ENCODE data around the gene STARD3. TPM values are rescaled to one million over a fixed set of nuclear protein-coding genes. Genes with fewer than 3 reads are reported as not detected.
A peak's percentile ranks its signal among the peaks of the same experiment; 100 is the strongest.

The STARD3 gene
- polyA plus RNA-seq, 3 donors from 2014 or later: 45.1 to 88.6 (median 78.5) TPM

- peak overlapping the region in 1 of 5 donors; percentile 35 for H3K4me3 Mint-ChIP-seq
- H3K36me3 Mint-ChIP-seq: peaks cover 0 to 8% (median 3%) of the 10 kb centered on the region in 3 donors
- no peaks in the 10 kb centered on the region for H3K9me3 Mint-ChIP-seq
- no peak overlapping the region for H3K27ac Mint-ChIP-seq
- H3K27me3 Mint-ChIP-seq (ENCODE audit: low read depth in 3 of 3): peaks cover 0 to 8% (median 7%) of the 10 kb centered on the region in 3 donors
- H3K4me1 Mint-ChIP-seq: peaks cover 8 to 11% of the 10 kb centered on the region in 2 donors
- no peak for DNase-seq
These were observed 28.8 kb downstream of the STARD3 start for GRCh38 chr17:39665642-39666224.

- no peak overlapping the region for H3K27ac Mint-ChIP-seq
These were observed 29.3 kb downstream of the STARD3 start for GRCh38 chr17:39666231-39666600.

GRCh38 chr17:39666601-39667261 is 29.8 kb downstream of the STARD3 start:
- DNase-seq: no peak
- H3K4me1 Mint-ChIP-seq: peaks cover 8 to 11% of the 10 kb centered on the region in 2 donors
- no peaks in the 10 kb centered on the region for H3K9me3 Mint-ChIP-seq
- H3K36me3 Mint-ChIP-seq: peaks cover 0 to under 1% (median 0%) of the 10 kb centered on the region in 3 donors
- H3K4me3 Mint-ChIP-seq: peak overlapping the region; percentile 38 to 53 (median 48)
- H3K27ac Mint-ChIP-seq: no peak overlapping the region
- H3K27me3 Mint-ChIP-seq (ENCODE audit: low read depth in 3 of 3): peaks cover 0 to 8% (median 7%) of the 10 kb centered on the region in 3 donors

More at GRCh38 chr17:39666231-39666600, 29.3 kb downstream of the STARD3 start:
- H3K4me1 Mint-ChIP-seq: peaks cover 8 to 11% of the 10 kb centered on the region in 2 donors
- peaks cover 0 to 6% (median under 1%) of the 10 kb centered on the region in 3 donors for H3K36me3 Mint-ChIP-seq
- H3K27me3 Mint-ChIP-seq (ENCODE audit: low read depth in 3 of 3): peaks cover 0 to 8% (median 7%) of the 10 kb centered on the region in 3 donors
- no peak for DNase-seq
- H3K9me3 Mint-ChIP-seq: no peaks in the 10 kb centered on the region
- H3K4me3 Mint-ChIP-seq: peak overlapping the region in 3 of 5 donors; percentile 11 to 53 (median 35)

GRCh38 chr17:39667262-39667944 is 30.5 kb downstream of the STARD3 start:
- DNase-seq: peak in 1 of 3 donors; percentile 25
- Mint-ChIP-seq H3K4me1 (peaks cover 8 to 15% of the 10 kb centered on the region in 2 donors), H3K9me3 (no peaks in the 10 kb centered on the region), H3K4me3 (peak overlapping the region; percentile 65 to 82 (median 80)), H3K36me3 (no peaks in the 10 kb centered on the region), H3K27ac (no peak overlapping the region), H3K27me3 (ENCODE audit: low read depth in 3 of 3) (peaks cover 0 to 8% (median 7%) of the 10 kb centered on the region in 3 donors)

DNA sequence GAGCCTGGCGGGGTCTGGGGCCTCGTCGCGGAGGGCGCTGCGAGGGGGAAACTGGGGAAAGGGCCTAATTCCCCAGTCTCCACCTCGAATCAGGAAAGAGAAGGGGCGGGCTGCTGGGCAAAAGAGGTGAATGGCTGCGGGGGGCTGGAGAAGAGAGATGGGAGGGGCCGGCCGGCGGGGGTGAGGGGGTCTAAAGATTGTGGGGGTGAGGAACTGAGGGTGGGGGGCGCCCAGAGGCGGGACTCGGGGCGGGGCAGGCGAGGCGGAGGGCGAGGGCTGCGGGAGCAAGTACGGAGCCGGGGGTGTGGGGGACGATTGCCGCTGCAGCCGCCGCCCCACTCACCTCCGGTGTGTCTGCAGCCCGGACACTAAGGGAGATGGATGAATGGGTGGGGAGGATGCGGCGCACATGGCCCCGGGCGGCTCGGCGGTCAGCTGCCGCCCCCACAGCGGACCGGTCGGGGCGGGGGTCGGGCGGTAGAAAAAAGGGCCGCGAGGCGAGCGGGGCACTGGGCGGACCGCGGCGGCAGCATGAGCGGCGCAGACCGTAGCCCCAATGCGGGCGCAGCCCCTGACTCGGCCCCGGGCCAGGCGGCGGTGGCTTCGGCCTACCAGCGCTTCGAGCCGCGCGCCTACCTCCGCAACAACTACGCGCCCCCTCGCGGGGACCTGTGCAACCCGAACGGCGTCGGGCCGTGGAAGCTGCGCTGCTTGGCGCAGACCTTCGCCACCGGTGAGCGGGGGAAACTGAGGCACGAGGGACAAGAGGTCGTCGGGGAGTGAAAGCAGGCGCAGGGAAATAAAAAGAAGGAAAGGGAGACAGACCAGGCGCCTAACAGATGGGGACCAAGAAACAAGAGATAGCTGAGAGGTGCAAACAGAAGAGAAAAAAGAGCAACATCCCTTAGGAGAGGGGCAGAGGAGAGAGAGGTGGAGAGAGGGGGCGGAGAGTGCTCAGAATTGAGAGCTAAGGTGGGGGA is 31.3 kb downstream of the STARD3 start, which contains the start of gene PNMT:
PNMT (plus strand) TSS at position 509 of the 980 bp plus-strand sequence; CDS start at position 532, 23 bp downstream.
- DNase-seq: peak; percentile 61 to 68 (median 67)
- Mint-ChIP-seq H3K36me3 (no peaks in the 10 kb centered on the region), H3K27ac (peak within 1 kb of the TSS in 2 of 6 donors; percentile 21 to 75), H3K4me3 (peak within 1 kb of the TSS; percentile 70 to 82 (median 80)), H3K4me1 (peaks cover 8 to 16% of the 10 kb centered on the region in 2 donors), H3K27me3 (ENCODE audit: low read depth in 3 of 3) (peaks cover 0 to 8% (median 7%) of the 10 kb centered on the region in 3 donors), H3K9me3 (no peaks in the 10 kb centered on the region)

DNA sequence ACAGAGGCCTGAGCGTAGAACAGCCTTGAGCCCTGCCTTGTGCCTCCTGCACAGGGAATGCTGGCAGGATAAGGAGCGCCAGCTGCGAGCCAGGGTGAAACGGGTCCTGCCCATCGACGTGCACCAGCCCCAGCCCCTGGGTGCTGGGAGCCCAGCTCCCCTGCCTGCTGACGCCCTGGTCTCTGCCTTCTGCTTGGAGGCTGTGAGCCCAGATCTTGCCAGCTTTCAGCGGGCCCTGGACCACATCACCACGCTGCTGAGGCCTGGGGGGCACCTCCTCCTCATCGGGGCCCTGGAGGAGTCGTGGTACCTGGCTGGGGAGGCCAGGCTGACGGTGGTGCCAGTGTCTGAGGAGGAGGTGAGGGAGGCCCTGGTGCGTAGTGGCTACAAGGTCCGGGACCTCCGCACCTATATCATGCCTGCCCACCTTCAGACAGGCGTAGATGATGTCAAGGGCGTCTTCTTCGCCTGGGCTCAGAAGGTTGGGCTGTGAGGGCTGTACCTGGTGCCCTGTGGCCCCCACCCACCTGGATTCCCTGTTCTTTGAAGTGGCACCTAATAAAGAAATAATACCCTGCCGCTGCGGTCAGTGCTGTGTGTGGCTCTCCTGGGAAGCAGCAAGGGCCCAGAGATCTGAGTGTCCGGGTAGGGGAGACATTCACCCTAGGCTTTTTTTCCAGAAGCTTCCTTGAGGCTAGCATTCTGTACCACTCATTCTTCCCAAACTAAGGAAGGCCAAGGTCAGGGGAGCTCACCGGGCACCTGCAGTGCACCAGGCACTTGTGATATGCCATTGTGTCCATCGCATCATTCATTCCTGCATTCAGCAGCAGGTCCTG is 33.2 kb downstream of the STARD3 start:
- Mint-ChIP-seq H3K27me3 (ENCODE audit: low read depth in 3 of 3) (peaks cover 0 to 11% (median 2%) of the 10 kb centered on the region in 3 donors), H3K36me3 (no peaks in the 10 kb centered on the region), H3K4me1 (peaks cover 8 to 17% of the 10 kb centered on the region in 2 donors), H3K9me3 (no peaks in the 10 kb centered on the region), H3K4me3 (no peak overlapping the region), H3K27ac (no peak overlapping the region)
- no peak for DNase-seq

- Mint-ChIP-seq H3K4me1 (peaks cover 14 to 23% of the 10 kb centered on the region in 2 donors), H3K27ac (no peak overlapping the region), H3K9me3 (no peaks in the 10 kb centered on the region), H3K4me3 (no peak overlapping the region), H3K36me3 (no peaks in the 10 kb centered on the region), H3K27me3 (ENCODE audit: low read depth in 3 of 3) (peaks cover 0 to 10% (median 0%) of the 10 kb centered on the region in 3 donors)
- no peak for DNase-seq
These were observed 33.8 kb downstream of the STARD3 start for GRCh38 chr17:39670746-39671145.

GRCh38 chr17:39671651-39672521 is 34.9 kb downstream of the STARD3 start:
- no peak for DNase-seq
- peak overlapping the region in 3 of 6 donors; percentile 37 to 49 (median 39) for H3K27ac Mint-ChIP-seq

DNA sequence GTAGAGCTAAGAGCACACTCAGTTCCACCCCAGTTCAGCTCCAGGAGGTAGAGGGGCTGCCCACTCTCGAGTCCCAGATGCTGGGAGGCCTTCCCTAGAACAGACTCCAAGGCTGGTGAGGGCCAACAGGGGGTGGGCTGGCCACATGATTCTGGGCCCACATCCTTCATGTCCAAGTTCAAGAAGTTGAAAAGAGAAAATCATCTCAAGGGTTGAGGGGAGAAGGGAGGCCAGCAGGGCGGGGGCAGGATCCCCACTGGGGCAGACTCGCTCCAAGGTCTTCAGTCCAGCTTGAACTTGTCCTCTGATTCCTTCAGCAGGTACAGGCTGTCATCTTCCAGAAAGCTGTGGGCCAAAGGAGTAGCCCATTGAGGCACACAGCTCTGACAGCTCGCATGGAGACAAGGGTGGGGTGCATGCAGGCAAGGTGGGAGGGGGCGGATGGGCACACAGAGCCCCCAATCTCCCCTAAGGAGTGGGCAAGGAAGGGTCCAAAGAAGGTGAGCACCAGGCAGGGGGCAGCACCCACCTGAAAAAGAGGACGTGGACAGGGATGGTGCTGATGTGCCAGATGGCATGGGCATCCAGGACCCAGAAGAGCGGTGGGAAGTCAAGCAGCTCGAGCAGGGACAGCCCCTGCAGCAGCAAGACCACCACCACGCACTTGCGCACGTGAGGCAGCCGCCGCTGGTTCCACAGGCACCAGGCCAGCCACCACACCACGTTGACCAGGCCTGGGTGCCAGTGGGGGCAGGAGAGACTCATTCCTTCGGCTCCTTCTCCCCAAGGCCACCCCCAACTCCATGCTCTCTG is 35.8 kb downstream of the STARD3 start:
- H3K27ac Mint-ChIP-seq: peak overlapping the region in 3 of 6 donors; percentile 39 to 59 (median 49)
- H3K4me3 Mint-ChIP-seq: no peak overlapping the region
- DNase-seq: no peak

More at GRCh38 chr17:39671651-39672521, 34.9 kb downstream of the STARD3 start:
- Mint-ChIP-seq H3K36me3 (no peaks in the 10 kb centered on the region), H3K4me3 (no peak overlapping the region), H3K9me3 (no peaks in the 10 kb centered on the region), H3K4me1 (peaks cover 26 to 34% of the 10 kb centered on the region in 2 donors), H3K27me3 (ENCODE audit: low read depth in 3 of 3) (peaks cover 0 to 10% (median 0%) of the 10 kb centered on the region in 3 donors)

GRCh38 chr17:39673335-39674081 is 36.6 kb downstream of the STARD3 start:
- Mint-ChIP-seq H3K4me1 (peaks cover 39 to 49% of the 10 kb centered on the region in 2 donors), H3K27ac (peak overlapping the region in 3 of 6 donors; percentile 35 to 59 (median 35)), H3K4me3 (no peak overlapping the region), H3K27me3 (ENCODE audit: low read depth in 3 of 3) (peaks cover 0 to 10% (median 0%) of the 10 kb centered on the region in 3 donors), H3K9me3 (no peaks in the 10 kb centered on the region), H3K36me3 (no peaks in the 10 kb centered on the region)
- DNase-seq: no peak

More for the DNA sequence above, 35.8 kb downstream of the STARD3 start:
- H3K4me1 Mint-ChIP-seq: peaks cover 34 to 43% of the 10 kb centered on the region in 2 donors
- H3K9me3 Mint-ChIP-seq: no peaks in the 10 kb centered on the region
- H3K27me3 Mint-ChIP-seq (ENCODE audit: low read depth in 3 of 3): peaks cover 0 to 10% (median 0%) of the 10 kb centered on the region in 3 donors
- no peaks in the 10 kb centered on the region for H3K36me3 Mint-ChIP-seq

All from immature natural killer cell (primary cell).